ENCODE data around the gene PODXL.

PODXL gene

DNA sequence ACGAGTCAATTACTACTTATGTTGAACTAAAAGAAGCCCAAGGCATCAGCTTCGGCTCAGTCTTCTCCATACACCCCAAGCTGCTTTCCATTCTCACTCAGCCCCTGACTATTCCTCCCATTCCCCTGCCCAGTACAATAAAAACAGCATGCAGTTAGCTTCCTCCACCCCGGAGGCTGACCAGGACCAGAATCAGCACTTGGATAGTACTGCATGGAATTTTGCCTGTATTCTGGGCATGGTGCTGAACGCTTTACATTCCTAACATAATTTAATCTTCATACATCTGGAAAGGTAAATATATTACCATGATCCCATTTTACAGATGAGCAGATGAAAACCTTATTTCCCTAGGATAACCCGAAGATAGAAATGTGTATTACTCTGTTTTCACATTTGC lies 7.5 kb upstream of the PODXL start:
- no peak for FAIRE-seq

DNA sequence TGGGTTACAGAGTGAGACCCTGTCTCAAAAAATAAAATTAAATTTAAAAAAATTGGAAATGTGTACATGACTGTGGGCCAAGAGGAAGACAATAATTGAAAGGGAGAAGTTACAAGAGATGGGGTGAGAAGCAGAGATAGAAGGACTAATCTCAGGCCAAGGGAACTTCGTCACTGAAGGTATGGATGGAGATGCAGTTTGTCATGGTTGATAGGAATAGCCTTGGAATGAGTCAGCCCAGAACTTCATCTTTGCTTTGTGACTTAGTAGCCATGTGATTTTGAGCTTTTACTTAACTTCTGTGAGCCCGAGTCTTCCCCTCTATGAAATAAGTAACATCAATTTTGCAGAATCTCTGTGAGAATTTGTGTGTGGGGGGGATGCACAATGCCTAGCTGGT lies 6.5 kb upstream of the PODXL start:
- no peak for FAIRE-seq

DNA sequence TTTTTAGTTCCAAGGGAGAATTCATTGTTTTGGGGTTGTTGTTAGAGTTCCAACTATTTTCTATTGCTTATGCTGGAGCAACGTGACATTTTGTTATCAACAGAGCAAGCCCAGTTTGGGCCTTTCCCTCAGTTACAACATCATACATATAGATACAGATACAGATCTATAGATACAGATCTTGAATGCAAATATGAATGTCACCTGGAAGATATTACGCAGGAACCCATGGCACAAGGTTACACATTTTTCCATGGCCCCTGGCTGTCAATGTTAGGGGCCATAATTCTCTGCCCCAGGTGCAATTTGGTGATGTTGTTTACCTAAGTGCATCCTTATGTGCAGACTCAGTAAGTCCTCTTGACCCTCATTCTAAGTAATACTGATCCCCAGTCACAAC lies 3.6 kb upstream of the PODXL start:
- no peak for FAIRE-seq

DNA sequence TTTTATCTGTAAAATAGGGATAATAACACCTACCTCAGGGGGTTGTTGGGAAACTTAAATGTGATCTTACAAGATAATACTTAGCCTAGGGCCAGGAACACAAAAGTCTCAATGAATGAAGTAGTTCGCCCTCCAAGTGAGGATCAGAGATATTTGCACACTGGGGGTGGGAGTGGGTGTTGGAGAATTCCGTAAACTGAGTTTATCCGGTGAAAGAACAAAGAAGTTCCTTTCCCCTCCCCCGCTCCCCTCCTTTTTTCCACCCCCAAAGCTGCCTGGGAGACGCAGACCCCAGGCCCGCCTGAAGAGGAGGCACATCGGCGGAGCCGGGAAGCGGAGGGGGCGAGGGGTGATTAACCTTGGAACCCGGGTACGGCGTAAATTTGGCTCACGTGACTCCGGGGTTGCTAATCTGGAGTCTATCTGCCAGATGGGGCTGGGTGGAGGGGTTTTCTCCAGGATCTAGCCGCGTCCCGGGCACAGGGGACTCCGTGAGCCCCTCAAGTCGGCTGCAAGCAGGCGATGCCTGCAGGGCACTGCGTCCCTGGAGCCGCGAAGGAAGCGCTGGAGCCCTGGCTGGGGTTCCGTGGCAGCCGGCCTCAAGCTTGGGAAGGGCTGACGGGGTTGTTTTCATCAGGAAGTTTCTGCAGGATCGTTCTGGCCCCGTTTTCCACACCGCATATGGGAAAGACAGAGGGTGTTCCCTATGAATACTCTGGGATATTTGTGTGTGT lies 1.4 kb upstream of the PODXL start:
- no peak for FAIRE-seq

DNA sequence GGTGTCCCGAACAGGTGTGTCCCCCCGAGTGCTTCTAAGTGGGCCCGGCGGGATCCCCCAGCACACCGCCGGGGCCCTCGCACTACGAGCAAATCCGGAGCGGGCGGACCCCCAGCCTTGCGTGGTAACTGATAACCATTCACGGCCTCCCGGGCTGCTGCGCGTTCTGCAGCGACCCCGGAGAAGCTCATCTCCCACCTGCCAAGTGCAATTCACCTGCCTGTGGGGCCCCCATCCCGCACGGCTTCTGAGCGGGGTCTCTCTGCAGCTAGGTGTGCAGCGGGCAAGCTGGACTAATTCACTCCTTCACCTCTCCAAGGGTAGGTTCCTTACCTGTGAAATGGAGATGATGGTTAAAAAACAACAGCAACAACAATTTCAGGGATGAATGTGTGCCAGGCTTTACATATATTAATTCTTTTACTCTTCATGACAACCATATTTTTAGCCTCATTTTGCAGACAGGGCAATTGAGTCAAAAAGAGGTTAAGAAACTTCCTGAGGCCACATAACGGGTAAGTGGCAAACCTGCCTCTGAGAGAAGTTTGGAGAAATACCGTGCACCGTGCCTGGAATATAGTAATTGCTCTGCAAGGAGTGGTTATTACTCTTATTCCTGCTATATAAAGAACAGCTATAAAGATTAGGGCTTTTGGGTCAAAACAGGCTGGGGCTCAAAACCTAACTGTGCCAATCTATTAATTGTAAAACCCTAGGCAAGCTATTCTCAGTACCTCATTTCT lies 652 bp upstream of the PODXL start:
- no peak for FAIRE-seq

DNA sequence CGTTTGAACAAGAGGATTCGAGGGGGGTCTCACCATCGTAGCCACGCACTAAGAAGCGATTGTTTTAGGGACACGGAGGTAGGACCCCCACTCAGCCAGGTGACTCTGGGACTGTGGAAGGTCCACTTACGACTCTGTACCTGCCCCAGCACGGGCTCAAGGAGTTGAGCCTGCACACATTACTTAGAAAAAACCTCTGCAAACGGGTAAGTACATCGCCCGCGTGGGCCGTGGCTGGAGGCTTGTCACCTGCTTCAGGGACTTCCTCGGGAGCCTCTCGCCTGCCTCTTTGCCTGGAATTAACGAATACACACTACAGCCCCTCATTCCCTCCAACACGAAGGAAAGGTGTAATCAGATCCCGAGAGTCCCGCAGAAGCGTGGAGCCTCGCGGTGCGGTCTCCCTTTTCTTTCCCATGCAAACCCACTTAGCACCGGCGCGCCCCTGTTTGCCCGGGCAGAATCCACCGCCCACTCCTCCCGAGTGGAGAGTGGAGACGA lies 826 bp downstream of the PODXL start:
- FAIRE-seq = no peak

DNA sequence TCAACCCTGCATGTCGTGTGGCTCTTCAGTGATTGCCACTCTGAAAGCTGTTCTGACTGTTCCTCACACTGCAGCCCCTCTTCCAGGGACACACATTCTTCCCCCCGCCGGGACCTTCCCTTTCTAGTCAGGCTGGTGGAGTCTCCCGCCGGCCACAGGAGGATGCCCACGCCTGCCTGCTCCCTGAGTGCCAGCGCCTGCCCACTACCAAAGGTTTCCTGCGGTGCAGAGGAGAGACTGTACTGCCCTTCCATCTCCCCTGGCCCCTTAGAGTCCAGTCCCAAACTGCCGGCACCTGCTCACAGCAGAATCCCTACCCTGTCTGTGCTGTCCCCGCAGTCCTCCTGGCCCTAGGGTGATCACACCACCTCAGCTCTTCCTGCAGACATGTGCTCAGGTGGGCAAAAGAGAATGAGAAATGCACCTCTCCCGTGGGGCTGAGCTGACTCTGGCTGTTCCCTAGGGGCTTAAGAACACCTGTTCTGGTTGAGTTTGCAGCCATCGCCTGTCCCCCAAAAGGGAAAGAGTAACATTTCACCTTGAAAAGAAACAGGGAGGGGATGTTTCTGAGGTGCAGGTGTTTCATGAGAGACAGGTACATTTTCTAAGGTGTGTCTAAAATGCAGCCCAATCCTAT lies 1.4 kb downstream of the PODXL start:
- FAIRE-seq = no peak

DNA sequence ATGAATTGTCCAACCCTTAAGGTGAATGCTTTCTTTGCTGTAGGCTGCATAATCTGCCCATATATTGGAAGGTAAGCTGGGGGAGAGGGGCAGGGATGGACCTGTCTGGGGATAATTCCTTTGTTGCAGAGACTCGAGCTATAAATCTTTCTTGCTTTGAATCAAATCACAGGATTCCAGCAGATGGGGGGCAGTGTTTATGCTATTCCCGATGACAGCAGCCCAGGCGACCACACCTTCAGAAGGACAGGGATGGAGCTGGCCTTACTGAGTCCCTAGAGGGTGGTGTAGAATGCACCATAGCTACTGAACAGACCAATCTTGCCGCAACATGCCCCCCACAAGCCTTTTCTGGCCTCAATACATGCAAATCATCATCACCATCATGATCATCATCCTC lies 2.5 kb downstream of the PODXL start:
- no peak for FAIRE-seq

DNA sequence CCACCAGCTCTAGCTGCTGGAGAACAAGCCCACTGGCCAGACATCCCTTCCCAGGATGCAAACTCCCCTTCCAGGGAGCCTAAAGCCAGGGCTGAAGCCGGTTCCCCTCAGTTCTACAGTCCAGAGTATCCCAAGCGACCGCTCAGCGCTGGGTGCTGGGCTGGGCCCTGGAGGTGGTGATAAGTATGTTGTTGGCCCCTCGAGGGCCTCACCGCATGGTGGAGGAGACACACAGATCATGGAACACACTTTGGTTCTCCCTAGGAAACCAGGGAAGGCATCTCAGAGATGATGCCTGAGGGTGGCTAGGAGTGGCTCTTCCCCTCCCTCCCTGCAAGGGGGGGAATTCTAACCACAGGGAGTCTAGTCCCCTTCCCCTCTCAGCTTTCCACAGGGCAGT lies 4.4 kb downstream of the PODXL start:
- no peak for FAIRE-seq

DNA sequence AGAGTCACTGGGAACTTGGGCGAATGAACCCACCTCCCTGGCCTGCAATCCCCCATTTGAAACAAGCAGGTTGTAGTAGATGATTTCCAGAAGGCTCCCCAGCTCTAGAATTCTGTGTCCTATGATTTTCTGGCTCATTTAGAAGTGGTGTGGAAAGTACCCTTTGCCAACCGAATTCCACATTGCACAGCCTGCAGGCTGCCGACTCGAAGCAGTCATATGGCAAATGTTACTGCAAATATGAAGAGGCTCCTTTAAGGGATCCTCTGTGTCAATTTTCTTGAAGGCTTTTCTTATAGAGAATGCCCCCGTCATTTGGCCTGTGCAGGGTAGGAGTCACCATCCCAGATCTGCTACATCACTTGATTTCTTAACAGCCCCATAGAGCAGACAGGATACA lies 5.6 kb downstream of the PODXL start:
- FAIRE-seq = no peak

DNA sequence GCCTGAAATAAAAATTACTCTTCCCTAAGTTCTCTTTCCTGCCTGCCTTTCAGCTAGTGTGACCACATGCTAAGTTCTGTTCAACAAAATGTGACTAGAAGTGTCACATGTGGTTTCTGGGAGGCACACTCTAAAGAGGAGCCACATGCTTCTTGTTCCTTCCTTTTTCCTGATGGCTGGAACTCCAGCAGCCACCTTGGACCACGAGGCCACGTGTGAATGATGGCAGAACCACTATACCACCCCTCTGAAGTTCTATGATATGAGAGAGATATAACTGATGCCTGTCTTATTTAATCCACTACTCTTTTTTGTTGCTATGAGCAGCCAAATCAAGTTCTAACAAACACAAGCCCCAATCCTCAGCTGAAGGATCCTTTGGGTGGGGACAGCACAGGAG lies 8.1 kb downstream of the PODXL start:
- FAIRE-seq = no peak

DNA sequence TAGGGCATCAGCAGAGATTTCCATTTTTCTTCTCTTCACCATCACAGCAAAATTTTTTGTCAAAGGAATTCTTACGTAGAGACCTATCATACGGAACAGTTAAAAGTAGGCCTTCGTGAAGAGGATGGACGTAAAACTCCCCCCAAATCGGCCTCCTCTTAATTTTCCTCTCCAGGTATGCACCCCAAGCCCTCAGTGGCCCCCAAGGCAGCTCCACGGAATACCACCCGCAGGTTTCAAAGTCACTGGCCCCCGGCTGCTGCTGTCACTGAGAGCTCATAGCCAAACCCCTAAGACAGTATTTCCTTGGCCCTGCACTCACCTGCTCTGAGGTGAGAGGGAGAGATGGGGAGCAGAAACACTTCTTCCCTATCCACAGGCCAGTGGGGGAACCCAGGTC lies 8.8 kb downstream of the PODXL start:
- FAIRE-seq = no peak

DNA sequence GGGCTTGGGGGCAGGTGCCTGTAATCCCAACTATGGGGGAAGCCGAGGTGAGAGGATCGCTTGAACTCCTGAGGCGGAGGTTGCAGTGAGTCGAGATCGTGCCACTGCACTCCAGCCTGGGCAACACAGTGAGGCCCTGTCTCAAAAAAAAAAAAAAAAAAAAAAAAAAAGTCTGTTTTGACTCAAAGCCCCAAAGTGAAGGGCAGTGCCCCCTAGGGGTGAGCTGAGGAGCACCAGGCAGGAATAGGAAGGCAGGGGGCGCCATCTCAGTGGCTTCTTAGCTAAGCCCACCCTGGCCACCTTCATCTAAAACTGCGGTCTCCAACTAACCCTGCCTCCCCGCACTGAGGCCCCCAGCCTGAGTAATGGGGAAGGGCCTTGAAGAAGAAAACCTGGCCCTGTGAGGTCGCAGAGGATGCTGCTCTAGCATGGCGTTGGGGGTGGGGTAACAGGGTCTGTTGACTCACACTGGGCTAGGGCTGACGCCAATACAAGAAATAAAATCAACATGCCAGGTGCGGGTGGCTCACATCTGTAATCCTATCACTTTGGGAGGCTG lies 9.8 kb downstream of the PODXL start:
- FAIRE-seq = no peak

DNA sequence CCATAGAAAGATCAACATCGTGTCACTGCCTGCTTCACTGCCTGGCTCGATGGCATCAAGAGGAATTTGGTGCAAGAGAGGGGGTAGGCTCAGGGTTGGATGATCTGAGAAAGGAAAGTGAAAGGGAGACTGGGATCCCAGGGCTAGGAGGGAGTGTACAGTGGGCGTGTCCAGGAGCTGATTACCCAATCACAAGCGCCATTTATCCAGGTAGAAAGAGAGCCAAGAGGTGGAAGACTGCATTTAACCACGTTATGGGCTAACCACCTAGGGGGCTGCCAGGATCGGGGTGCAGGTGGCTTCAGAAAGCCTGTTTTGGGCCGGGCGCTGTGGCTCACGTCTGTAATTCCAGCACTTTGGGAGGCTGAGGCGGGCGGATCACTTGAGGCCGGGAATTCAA lies 10.3 kb downstream of the PODXL start:
- no peak for FAIRE-seq

DNA sequence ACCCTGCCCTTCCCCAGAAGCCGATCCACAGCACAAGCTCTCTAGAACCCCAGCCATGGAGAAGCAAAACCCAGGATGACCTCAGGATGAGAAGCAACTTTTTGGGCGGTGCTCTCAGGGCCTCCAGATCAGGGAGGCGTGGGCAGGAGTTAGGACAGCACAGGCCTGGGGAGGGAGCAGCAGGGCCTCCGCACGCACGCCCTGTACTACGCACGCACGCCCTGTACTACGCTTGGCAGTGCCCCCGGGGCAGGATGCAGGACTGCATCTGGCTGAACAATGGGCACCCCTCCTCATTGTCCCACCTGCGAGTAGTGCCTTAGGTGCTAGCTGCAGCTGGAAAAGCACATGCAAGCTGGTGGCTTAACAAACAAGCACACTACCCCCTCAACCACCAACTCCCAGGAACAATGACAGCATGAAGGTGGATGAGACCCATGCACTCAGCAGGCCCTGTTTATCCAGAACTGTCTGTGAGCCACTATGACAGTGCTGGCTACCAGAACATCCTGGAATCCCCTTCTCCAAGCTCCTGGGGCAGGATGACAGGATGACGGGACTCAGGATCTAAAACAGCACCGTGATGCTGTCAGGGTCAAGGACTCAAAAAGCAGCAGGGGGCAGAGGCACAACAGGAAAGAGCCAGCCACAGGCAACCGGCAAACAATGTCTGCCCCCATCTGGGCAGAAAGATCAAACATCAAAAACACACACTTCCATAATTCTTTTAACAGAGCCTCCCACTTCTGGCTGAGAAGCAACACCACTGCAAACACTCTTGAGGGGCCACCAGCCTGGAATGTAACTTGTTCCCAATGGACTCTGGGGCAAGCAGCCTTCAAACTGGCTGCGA lies 11.8 kb downstream of the PODXL start:
- no peak for FAIRE-seq

DNA sequence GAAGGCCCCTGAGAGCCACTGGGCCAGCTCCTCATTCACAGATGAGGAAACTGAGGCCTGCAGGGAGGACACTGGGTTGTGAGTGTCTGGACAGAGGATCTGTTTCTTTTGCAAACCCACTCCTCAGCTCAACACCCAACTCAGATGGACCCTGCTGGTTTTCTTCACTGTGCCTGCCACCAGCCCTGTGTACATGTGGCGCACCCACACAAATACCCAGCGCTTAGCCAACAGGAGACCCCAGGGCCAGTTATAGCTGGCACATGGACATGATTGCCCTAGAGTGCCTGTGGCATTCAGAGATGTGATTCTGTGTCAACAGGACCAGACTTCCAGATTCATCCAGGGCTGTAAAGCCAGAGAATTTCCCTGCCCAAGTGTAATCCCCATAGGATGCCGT lies 12.4 kb downstream of the PODXL start:
- no peak for FAIRE-seq

DNA sequence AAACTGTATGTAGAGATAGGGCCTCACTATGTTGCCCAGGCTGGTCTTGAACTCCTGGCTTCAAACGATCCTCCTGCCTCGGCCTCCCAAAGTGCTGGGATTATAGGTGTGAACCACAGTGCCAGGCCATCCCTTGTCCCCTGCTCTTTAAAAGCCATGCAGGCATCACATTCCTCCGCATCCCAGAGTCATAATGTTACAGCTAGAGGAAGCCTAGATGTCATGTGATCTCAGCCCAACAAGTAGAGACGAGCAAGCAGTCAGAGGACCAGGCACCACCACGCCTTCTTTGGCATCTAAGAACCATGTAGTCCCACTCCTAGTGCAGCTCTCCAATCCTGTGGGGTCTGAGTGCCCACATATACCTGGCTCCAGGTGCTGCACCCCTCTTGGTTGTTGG lies 13.1 kb downstream of the PODXL start:
- no peak for FAIRE-seq

DNA sequence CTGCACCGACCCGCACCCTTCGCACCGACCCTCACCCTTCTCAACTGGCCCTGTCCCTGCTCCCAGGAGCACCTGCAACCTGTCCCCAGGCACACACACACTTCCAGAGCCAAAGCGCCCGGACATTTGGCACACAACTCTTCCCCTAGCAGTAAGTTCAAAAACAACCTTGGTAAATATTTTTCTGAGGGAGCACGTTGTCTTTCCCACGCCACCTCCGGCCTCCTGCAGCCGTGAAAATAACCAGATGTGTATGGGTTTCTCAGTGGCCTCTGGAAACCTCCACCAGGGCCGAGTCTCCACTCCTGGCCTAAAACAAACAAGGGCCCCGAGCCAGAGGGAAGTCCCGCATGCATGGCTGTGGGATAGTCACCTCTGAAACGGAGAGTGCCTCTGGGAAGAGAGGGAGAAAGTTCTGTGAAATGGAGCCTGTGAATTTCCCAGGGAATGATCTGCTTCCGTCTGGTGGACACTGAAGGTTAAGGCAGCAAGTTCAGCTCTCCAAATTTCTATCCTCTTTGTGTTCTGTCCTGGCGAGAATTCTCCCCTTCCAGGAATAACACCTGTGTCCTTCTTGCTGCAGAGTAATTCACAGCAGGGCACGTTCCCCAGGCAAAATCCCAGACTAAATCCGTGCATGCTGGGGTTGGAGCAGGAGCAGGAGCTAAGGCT lies 15.8 kb downstream of the PODXL start:
- no peak for FAIRE-seq

DNA sequence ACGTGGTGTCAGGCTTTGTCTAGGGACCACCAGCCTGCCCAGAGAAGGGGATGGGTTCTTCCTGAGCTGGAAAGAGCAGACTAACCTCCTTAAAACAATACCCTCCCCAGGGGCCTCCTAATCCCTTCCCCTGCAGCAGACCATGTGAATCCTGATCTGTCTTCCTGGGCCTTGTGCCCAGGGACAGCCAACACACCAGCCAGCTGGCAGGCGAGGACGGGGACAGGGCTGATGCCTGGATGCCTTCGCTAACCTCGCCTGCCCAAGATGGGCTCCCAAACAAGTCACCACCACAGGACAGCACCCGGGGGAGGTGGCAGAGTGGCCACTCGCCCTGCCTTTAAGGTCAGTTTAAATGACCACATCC lies 17.6 kb downstream of the PODXL start:
- no peak for FAIRE-seq

DNA sequence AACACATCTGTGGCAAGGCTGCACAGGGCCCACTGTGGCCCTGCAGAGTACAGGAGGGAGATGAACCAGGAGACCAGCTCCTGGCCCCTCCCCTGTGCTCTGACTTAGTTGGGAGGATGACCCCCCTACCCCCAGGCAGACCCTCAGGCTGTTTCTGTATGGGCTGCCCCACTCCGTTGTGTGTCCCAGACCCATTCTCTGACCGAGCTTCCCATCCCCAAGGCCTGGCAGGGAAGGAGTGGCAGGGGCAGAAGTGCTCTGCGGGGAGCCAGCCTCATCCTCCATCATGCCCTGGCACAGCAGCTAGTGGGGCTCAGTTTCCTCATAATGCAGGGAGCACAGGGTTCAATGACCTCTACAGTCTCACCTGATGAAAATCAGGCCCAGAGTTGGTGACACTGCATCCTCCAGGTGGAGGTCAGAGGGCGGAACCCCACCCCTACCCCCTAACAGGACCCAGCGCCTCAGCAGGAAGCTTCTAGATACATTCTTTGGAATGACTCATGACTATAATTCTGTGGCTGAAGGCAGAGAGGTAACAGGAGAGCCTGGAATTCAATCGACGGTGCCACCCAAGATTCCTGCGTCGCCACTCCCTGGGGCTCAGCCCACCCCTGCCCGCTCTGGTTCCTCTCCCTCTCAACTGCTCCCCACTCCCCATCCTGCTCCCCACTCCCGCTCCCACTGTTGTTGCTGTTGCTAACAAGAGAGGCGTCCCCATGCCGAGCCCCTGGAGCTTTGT lies 18.2 kb downstream of the PODXL start:
- no peak for FAIRE-seq

DNA sequence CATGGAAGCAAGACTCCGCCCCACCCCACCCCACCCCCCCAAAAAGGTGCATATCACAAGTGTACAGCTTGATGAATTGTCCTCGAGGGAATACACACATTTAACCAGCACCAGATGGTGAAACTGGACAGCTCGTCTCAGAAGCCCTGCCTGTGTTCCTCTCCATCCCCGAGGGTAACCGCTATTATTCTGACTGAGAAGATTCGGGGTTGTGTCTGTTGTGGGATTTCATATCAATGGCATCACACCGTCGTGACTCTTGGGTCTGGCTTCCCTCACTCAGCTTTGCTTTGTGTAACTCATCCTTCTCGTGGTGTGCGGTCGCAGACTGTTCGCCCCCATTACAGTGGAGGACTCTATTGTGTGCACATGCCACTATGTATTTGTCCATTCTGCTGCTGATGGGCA lies 18.9 kb downstream of the PODXL start:
- FAIRE-seq = no peak
